GM21390 (cell line): Measurements from ENCODE around the gene CILP.
A peak's percentile ranks its signal among the peaks of the same experiment; 100 is the strongest.
"Not testable (repeated sequence)": the region's sequence is repeated elsewhere in the genome, so short reads cannot be mapped to it uniquely, and the experiment has no call there.

Experiments
- ATAC-seq: cut with Tn5 transposase; IDR thresholded peaks from one replicate; pipeline ENCODE4 v1.9.1; 2021; ENCODE audit not compliant: unreplicated experiment

CILP gene

DNA sequence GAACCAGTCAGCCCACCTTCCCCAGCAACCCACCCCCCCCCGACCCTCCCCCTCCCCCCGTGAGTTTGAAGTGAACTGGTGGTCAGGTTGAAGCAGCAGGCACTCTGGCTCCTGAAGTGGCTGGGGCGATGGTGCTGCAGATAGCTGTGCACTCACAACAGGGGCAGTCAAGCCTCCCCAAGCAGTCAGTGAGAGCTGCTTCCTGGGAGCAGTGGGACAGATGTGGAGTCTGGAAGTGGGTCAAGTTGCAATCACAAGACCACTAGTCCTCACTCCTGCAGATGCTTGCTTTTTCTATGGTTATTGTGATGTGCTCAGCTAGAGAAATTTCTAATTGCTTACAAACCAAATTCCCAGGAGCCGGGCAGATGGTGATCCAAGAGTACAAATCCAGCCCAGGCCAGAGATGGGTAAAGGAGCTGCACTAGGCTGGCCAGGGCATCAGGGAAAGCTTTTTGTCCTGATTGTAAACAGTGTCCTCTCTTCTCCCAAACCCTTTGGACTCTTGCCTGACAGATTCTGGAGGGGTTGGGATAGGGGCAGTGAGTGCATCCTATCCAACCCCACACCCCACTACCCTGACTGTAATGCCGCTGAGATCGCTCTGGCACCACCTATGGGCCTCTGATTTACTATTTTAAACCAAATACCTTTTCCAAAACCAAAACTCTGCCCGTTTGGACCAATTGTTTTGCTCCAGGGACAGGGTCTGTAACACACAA lies 16.3 kb downstream of the CILP start:
- ATAC-seq: no peak

- no peak for ATAC-seq
Measured at GRCh38 chr15:65192016-65192415, 19.3 kb downstream of the CILP start.

- no peak for ATAC-seq
Measured at GRCh38 chr15:65189102-65189740, 22.1 kb downstream of the CILP start.

GRCh38 chr15:65188472-65188871 lies 22.8 kb downstream of the CILP start:
- ATAC-seq: not testable (repeated sequence)

DNA sequence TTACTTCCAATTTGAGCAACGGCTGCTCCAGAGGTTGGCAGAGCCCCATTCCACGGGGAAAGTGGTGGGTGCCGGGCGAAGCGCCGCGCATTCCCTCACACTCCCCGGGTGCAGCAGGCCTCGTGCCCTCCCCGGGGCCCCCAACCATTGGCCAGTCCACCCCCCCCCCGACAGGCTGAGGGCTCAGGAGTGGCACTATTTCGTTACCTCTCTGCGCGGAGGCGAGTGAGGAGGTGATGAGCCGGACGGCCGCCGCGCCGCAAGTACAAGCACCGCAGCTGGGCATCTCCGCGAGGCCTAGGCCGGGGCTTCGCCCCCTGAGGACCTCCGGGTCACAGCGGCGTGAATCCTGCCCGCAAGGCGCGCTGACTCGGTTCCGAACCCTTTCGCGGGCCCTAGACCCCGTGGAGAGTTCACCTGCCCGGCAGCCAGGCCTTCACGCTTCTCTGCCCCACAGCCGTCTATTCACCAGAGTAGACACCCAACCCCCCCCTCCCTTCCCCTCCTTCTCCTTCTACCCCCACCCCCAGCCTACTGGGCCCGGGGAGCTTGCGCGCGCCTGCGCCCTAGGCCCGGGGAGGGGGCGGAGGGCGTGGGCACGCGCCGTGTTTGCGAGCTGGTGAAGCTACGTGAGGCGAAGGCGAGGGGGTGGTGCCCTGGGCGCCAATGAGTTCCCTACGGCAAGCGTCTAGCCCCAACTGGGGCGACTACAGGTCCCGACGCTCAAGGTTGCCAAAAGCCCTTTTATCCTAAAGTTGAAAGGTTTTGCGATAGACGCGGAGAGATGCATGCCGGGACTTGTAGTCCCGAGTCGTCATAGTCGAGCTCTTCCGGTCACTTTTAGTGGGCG lies 26.2 kb downstream of the CILP start, which contains the start of gene CLPX:
CLPX (minus strand) TSS at position 475 of the 850 bp plus-strand sequence; CDS start at position 286, 189 bp downstream.
- ATAC-seq: peak; percentile 63

GRCh38 chr15:65184305-65184867 lies 26.9 kb downstream of the CILP start:
- ATAC-seq: peak; percentile 21

DNA sequence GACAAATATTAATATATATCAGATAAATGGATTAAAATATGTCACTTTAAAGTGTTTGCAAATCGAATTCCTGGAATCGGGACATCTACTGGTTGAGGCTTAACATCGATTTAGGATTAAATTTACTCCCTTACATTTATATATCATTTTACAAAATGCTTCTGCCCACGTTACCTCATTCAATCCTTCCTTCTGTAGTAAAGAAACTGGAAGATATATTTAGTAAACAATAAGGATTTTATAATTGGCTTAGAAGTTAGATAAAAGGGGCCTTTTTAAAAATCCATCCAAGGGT lies 27.5 kb downstream of the CILP start:
- no peak for ATAC-seq

DNA sequence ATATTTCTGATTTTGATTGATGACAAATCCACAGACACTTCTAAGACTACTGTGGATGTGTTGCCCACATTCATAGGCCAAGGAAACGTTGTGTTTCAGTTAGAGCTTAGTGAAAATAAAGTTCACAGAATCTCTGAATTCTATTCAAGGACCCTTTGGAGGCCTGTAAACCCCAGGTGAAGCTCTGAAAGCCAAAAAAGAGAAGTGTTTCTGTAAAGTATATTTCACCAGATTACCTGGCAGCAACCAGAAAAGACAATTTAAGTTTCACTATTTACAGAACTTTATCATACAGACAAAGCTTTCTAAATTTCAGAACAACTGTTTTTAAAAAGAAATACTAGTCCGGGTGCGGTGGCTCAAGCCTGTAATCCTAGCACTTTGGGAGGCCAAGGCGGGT lies 28.7 kb downstream of the CILP start:
- no peak for ATAC-seq

DNA sequence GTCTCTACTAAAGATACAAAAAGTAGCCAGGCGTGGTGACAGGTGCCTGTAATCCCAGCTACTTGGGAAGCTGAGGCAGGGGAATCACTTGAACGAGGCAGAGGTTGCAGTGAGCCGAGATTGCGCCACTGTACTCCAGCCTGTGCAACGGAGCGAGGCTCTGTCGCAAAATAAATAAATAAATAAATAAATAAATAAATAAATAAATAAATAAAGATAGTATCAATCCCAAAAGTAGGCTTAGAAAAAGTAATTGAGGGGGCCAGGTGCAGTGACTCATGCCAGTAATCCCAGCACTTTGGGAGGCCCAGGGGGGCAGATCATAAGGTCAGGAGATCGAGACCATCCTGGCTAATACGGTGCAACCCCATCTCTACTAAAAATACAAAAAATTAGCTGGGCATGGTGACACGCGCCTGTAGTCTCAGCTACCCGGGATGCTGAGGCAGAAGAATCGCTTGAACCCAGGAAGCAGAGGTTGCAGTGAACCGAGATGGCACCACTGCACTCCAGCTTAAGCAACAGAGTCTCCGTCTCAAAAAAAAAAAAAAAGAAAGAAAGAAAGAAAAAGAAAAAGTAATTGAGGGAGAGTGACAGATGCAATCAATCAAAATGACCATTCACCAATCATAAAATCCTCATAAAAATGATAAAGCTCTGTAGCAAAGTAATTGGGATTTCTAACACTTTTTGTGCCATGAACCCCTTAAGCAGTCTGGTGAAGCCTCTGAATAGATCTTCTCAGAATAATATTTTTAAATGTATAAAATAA lies 29.5 kb downstream of the CILP start:
- ATAC-seq: not testable (repeated sequence)

GRCh38 chr15:65180167-65180566 lies 31.1 kb downstream of the CILP start:
- no peak for ATAC-seq

GRCh38 chr15:65177901-65178300 lies 33.4 kb downstream of the CILP start:
- ATAC-seq: no peak

GRCh38 chr15:65176056-65176455 lies 35.2 kb downstream of the CILP start:
- no peak for ATAC-seq

DNA sequence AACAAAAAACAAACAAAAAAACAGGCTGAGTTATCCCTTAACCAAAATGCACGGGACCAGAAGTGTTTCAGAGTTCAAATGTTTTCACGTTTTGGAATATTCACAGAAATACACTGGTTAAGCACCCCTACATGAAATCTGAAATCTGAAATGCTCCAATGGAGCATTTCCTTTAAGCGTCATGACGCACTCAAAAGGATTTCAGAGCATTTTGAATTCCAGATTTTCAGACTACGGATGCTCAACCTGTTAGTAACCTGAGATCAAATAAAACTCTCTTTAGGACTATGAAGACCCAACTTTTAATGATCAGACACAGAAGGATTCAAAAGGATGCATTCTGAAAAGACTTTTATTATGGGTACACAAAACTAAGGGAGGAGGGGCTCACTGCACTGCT lies 35.8 kb downstream of the CILP start:
- no peak for ATAC-seq

- ATAC-seq: no peak
Measured at GRCh38 chr15:65174509-65174908, 36.8 kb downstream of the CILP start.

DNA sequence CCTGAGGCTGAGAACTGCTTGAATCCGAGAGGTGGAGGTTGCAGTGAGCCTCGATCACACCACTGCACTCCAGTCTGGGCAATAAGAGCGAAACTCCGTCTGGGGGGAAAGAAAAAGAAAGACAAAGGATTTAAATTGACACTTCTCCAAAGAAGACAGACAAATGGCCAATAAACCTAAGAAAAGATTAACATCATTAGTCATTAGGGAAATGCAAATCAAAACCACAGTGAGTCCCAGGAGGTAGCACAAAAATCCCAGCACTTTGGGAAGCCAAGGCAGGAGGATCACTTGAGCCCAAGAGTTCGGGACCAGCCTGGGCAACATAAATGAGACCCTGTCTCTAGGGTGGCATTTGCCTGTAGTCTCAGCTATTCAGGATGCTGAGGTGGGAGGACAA lies 38.7 kb downstream of the CILP start:
- ATAC-seq: no peak

DNA sequence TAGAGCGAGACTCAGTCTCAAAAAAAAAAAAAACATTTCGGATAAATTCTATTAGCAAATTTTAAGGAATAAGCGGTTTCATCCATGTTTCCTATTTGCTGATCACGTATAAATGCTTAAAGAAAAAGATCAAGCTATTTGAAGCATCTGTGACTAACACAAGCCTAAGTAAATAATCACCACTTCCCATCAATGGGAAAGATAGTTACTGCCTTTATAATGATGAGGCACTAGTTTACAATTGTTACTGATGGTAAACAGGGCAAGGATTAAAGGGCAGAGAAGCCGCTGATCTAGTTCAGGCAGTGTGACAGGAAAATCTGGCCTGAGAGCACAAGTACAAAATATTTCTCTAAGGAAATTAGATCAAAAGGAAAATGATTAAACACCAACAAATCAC lies 39.8 kb downstream of the CILP start:
- ATAC-seq: no peak

- ATAC-seq: no peak
Measured at GRCh38 chr15:65165875-65166274, 45.4 kb downstream of the CILP start.

GRCh38 chr15:65164139-65164538 lies 47.1 kb downstream of the CILP start:
- ATAC-seq: no peak

DNA sequence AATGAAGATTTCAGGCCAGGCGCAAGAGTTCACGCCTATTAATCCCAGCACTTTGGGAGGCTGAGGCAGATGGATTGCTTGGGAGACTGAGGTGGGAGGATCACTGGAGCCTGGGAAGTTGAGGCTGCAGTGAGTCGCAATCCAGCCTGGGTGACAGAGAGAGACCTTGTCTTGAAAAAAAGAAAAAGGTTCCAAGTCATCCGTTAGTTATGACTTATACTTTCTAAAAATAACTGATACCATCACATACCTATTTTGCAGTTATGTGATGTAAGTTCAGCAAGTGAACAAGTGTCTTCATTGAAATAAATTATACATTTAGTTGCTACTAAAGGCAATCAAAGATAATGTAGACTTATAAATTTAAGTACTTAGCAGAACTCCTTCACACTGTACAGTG lies 48.2 kb downstream of the CILP start:
- ATAC-seq: no peak

GRCh38 chr15:65156692-65157091 lies 54.6 kb downstream of the CILP start:
- ATAC-seq: no peak

DNA sequence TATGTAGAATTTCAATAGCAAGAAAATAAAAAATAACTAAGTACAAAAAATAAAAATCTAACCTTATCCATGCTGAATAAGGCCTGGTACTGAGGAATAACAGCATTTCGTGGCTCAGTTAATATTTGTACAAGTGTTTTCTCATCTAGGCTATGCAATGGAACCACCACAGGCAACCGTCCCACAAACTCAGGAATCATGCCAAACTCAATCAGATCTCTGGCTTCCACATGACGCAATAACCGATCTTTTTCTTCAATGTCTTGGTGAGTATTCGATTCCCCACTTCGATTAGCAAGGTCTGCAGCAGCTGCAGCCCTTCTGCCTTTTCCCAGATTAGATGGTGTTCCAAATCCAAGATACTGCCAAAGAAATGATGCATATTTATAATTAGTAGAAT lies 56.6 kb downstream of the CILP start:
- no peak for ATAC-seq
